ENCODE results near the gene ADGRG6.

ADGRG6 gene

DNA sequence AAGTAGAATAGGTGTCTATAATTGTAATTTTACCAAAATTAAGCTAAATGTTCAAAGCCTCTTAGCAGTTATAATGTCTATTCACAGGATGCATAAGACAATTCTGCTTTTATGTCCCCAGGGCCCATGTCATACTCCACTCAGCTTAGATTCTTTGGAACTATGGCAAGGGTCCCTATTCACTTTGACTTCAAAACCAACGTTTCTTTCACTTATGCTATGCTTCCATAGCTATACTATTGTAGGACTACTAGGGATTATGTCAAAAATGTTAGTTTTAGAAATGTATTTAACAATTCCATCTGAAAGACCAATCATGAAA lies 15.8 kb upstream of the ADGRG6 start:
- DNase-seq (ENCODE audit: low read depth): no peak
- no peak overlapping the region for H3K4me3 ChIP-seq (ENCODE audit: low read depth, low read length)

DNA sequence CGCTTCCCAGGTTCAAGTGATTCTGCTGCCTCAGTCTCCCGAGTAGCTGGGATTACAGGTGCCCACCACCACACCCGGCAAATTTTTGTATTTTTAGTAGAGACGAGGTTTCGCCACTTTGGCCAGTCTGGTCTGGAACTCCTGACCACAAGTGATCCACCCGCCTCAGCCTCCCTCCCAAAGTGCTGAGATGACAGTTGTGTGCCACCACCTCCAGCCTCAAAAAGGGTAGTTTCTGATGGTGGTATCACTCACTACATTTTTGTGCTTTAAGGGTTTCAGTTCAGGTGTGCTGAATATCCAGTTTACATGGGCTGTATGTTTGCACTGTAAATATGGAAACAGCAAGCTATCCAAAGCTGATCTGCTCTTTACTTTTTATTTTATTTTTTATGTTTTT lies 12.1 kb upstream of the ADGRG6 start:
- no peak overlapping the region for H3K4me3 ChIP-seq (ENCODE audit: low read depth, low read length)
- DNase-seq (ENCODE audit: low read depth): no peak

DNA sequence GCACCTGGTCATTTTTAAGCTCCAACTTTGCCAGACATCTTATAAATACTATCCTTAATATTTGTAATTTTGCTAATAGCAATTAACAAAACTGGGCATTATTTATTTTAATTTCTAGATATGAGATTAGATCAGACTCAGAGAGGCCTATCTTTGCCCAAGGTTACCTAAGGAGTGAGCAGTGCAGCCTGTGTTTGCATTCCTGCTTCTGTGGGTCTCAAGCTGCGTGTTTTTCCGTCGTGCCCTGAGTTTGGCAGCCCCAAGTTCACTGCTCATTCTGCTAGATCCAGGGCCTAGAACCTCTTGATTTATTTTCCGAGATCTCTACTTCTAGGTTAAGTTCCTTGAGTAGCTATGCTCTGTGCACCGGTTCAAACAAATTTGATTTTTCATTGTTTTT lies 11.0 kb upstream of the ADGRG6 start:
- no peak for DNase-seq (ENCODE audit: low read depth)
- no peak overlapping the region for H3K4me3 ChIP-seq (ENCODE audit: low read depth, low read length)

DNA sequence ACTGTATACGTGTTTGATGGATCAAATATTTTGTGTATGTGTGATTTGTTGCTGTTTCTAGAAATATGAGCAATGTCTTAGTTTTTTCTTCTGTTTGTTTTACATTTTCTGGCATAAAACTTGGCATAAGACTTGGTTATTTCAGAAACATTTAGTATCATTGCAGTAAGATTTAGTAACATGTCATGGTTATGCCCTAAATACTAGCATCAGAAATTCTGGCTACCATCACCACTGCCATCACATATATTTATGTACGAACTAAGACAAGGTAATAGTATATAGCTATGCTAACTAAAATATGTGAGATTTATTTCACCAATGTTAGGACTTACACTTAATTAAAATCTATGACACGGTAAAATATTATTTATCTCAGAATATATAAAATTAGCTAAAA lies 10.3 kb upstream of the ADGRG6 start:
- no peak overlapping the region for H3K4me3 ChIP-seq (ENCODE audit: low read depth, low read length)
- no peak for DNase-seq (ENCODE audit: low read depth)

DNA sequence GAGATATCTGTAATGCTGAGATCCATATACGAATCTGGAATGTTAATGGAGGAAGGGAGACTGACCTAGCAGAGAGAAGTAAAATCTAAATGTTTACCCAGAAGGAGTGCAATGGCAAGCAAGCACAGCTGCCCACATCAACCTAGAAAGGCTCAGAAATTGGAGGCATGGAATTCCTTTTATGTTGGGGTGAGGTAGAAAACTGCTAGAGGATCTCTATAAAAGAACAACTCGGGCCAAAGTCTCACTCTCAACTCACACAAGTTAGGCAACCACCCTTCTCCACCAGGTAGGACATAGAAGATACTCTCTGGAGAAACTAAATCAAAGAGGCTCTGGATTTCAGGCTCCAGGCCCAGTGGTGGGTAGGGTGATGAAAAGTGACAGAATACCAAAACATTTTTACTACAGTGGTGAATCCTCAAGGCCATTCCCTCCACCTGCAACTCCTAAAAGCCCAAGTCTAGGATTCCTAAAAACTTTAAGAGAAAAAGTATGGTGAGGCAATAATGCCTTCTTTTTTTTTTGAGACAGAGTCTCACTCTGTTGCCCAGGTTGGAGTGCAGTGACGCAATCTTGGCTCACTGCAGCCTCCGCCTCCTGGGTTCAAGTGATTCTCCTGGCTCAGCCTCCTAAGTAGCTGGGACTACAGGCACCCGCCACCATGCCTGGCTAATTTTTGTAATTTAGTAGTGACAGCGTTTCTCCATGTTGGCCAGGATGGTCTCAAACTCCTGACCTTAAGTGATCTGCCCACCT lies 9.5 kb upstream of the ADGRG6 start:
- no peak for DNase-seq (ENCODE audit: low read depth)
- no peak overlapping the region for H3K4me3 ChIP-seq (ENCODE audit: low read depth, low read length)

DNA sequence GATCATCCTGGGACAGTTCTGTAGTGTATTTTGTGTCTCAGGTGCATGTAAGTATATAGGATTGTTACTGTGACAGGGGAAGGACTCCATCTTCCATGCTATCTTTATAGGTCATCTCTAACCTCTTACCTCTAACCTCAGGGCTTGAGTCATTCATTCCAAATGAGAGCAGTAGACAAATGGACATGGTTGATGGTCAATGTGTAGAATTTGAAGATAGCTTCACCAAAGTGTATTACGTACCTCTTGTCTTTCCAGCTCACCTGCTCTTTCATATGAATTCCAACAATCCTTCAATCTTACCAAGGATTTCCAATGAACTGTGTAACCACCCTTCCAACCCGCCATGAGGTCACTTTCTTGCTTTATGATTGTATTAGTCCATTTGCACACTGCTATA lies 8.7 kb upstream of the ADGRG6 start:
- no peak overlapping the region for H3K4me3 ChIP-seq (ENCODE audit: low read depth, low read length)
- DNase-seq (ENCODE audit: low read depth): no peak

DNA sequence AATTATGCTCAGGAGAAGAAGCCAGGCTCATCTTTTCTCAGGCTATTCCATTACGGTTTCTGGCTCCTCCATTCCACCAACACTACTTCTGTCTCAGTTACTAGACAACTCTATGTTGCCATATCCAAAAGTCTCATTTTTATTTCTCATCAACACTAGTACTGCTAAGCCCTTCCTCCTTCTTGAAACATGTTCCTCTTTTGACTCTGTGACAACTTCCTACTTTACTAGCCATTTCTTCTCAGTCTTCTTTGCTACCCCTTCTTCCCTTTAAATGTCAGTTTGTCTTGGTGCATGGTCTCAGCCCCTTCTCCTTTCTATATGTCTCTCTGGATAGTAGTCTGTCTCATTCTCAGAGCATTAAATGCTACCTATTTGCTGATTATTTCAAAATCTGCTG lies 7.1 kb upstream of the ADGRG6 start:
- no peak overlapping the region for H3K4me3 ChIP-seq (ENCODE audit: low read depth, low read length)
- no peak for DNase-seq (ENCODE audit: low read depth)

DNA sequence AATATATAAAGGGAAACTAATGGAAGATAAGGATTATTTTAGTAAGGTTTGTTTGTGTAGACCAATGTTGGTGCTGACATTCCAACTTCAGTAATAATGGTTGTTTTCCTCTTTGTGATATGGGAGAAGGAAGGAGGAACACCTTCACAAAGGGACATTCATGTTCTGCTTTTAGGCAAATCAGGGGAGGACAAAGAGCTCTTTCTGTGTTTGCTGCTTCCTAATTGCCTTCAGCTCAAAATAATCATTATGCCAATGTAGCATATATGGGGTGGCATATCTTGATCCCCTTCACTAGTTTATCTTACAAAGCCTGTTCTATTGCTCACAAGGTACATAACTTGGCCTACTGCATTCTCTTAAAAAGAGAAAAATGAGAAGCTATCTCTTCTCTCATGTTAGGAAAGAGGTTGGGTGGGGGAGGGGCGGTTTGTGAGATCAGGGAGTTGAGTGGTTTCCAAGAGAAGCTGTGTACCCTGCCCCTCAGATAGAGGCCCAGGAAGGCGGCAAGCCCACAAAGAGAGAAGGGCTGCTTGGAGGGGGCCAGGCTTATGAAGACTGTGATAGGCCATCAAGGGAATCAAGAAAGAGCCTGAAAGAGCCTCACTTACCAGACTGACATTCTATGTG lies 4.7 kb upstream of the ADGRG6 start:
- H3K4me3 ChIP-seq (ENCODE audit: low read depth, low read length): no peak overlapping the region
- no peak for DNase-seq (ENCODE audit: low read depth)

DNA sequence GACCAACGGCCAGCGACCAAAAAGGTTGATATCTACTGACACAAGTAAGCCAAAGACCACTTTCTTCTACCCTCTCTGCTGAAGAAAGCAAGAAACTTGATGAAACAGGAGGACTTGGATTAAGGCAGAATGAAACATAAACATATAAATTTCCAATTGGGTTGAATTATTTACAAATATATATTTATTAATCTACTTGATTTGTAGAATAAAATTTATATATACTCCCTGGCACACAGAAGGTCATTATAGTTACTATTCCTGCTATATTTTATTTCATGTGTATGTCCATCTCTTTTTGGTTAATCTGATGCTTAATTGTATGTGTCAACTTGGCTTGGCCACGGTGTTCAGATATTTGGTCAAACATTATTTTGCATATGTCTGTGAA lies 4.2 kb upstream of the ADGRG6 start:
- DNase-seq (ENCODE audit: low read depth): no peak
- no peak overlapping the region for H3K4me3 ChIP-seq (ENCODE audit: low read depth, low read length)

DNA sequence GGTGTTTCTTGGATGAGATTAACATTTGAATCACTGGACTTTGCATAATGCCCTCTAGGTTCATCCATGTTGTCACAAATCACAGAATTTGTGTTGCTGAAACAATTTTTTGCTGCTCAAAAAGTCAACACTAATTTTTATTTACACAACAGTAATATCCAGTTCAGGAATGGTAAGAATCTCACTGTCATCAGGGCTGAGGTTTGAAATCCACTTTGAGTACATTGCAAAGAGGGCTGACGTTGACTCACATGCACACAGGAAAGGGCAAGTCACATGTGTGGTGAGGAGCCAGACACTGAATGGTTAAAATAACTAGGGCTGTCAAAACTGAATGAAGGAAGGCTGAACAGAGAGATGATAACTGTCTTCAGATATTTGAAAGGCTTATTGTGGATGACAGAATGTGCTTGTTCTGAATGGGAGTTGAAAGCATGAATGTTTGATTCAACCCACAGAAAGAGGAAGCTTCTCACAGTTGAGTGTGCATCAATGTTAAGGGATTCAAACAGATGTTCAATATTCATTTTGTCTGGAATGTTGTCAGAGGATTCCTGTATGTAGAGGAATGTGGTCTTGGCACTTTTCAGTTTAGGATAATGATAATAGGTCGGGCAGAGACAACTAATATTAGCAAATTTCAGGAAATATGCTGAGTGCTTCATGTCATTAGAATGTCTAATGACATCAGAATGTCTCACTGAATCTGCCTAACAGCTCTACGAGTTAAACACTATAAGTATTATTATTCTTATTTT lies 3.6 kb upstream of the ADGRG6 start:
- no peak overlapping the region for H3K4me3 ChIP-seq (ENCODE audit: low read depth, low read length)
- peak; percentile 55 for DNase-seq (ENCODE audit: low read depth)

DNA sequence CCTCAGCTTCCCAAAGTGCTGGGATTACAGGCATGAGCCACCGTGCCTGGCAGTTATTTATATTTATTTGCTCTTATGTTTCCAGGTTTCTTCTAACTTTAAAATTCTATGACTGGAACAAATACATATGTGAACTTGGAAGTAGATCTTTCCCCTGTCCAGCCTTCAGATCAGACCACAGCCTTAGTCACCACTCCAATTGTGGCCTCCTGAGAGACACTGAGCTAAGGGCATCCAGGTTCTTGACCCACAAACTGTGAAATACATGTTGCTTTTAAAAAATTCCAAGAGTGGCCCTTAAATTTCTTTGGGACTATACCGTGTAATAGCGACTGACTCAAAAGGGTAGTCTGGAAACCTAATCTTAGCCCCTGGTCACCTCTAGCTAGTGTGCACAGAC lies 1.5 kb upstream of the ADGRG6 start:
- no peak for DNase-seq (ENCODE audit: low read depth)
- H3K4me3 ChIP-seq (ENCODE audit: low read depth, low read length): no peak overlapping the region

DNA sequence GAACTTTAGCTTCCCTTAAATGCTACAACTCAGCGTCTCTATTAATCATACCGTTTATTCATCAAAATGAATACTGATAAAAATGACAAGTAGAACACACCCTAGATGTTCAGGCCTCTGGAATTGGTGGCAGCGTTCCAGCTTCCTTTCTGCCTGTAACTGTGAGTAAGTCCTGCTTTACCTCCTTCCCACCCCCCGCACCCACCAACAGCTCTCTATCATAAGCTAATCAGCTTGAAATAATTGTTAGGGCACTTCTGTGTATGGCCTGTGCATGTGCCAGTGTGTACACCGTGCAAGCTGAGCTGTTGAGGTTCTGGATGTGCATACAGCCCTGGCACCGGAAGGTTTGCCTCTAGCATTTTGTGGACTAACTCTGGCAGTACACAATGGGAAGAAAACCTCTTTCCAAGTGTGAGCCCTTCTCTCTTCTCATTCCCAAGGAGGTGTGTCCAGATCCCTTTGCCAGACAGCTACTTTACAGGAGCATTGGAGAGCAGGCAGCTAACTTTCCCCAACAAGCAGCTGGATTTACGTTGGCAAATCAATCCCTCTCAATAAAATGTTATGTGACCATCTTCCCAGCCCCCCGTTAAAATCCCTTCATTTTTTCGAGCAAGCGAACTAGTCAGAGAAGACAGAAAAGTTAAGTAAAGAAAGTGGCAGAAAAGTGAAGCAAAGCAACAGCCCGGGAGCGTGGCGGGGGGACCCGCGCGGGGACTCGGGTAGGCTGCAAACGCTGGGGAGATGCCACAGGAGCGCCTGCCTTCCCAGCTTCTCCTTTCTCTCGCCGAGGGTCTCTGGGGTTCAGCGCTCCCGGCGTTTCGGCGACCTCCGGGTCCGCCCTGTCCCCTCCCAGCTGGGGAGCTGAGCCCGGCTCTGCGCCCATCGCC lies 803 bp upstream of the ADGRG6 start:
- peak overlapping the region; percentile 70 for H3K4me3 ChIP-seq (ENCODE audit: low read depth, low read length)
- DNase-seq (ENCODE audit: low read depth): no peak

DNA sequence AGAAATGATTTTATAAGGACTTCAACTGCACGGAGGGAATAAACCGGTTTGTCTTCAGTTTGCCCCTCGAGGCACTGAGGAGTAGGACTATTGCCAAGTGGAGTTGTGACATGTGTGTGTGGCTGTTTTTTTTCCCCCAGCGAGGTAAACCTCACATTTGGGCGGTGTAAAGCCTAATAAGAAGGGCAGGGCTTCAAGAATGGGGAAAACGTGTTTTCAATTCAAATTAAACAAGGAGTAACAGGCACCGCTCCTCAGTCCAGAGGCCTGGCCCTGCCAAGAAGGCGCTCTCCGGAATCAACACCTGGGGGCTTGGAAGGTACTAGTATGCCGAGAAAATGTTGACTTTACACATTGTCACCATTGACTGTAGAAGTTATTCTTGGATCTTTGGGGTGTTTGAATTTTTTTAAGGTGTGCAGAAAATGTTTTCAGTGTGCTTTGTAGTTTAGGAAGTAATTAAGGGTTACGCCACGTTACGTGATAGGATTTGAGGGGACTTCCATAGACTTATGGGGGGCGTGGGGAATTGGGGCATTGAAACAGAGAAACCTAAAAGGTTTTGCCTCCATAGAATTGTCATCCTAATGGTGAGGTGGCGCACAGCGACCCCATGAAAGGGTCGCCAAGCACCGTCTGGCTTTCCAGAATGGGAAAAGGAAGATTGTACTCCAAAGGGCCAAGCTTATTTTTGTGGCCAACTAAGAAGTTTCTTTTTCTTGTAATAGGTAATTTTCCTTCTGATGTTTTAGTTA lies 791 bp downstream of the ADGRG6 start:
- DNase-seq (ENCODE audit: low read depth): no peak
- peak overlapping the region; percentile 70 for H3K4me3 ChIP-seq (ENCODE audit: low read depth, low read length)

DNA sequence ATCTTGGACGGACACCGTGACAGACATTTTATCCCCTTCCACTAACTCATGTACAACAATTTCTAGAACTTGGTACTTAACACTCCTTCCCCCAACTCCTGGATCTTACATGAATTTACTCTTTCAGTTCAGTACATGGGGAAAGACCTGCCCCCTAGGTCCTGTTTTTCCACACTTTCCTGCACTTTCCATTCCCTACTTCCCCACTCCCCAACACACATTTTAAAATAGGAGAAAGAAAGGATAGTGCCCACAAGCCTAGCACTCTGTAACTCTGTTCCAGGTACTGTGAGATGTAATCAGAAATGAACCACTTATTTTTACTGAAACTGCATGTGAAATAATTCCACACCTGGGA lies 1.3 kb downstream of the ADGRG6 start:
- no peak overlapping the region for H3K4me3 ChIP-seq (ENCODE audit: low read depth, low read length)
- DNase-seq (ENCODE audit: low read depth): no peak

DNA sequence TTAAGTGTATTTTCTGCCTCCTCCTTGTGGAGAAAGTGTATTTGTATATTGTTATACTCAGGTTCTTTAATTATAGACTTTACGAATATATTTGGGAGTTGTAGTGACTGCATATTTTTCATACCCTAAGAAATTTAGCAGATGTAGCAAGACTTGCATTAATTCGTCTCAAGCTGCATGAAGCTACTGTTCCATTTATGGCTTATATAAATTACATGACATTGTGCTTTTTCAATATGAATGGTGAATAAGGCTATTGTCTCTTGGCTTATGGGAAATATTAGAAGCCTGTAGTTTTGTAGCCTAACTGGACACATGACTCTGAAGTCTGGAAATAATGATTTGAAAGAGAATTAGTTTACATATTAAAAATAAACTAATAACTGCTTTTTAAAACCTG lies 2.4 kb downstream of the ADGRG6 start:
- DNase-seq (ENCODE audit: low read depth): no peak
- H3K4me3 ChIP-seq (ENCODE audit: low read depth, low read length): no peak overlapping the region

DNA sequence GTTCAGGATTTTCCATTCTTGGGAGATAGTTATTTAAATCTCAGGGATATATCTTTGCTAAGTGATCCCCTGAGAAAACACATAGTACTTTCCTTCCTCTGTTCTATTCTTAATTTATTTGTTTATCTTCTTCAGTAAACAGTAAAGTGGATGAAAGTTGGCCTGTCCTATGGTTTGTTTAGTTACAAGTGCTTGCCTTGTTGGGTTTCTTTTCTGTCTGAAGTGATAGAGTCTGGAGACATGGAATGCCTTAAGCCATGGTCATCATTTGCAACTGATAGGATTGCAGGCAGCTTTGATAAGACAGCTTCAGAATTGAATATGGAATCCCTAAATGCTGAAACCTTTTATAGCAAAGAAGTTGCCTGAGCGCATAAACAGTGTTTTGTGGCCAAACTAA lies 4.9 kb downstream of the ADGRG6 start:
- DNase-seq (ENCODE audit: low read depth): no peak
- no peak overlapping the region for H3K4me3 ChIP-seq (ENCODE audit: low read depth, low read length)

DNA sequence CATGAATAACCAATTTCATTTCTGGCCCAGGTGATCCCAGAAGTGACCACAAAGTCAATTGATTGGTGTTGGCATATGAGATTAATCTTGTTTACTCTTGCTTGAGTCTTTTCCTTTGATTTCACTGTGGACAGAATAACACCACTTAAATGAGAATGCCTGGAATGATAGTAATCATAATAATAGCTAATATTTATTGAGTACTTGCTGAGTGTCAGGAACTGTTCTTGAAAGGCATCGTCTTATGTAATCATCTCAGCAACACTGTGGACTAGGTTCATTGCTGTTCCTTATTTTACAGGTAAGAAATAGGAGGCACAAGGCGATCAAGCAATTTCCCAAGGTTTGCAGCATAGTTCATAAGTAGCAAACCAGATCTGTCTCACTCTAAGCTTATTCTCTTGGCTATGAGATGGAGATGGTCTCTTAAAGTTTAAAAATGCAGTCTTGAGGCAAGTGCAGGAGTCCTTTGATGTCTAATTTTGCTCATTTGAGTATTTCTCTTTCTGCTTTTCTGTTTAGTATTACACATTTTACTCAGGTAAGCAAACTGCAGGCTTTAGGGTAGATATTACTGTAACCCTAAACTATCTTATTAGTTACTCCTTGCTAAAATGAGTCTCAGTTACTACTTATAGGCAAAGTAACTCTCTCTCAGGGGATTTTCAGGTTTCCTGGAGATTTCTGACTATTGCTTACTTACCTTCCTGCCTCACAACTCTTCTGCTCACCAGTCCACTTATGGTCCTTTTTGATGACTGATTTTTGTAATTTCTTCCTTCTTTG lies 6.3 kb downstream of the ADGRG6 start:
- DNase-seq (ENCODE audit: low read depth): no peak

DNA sequence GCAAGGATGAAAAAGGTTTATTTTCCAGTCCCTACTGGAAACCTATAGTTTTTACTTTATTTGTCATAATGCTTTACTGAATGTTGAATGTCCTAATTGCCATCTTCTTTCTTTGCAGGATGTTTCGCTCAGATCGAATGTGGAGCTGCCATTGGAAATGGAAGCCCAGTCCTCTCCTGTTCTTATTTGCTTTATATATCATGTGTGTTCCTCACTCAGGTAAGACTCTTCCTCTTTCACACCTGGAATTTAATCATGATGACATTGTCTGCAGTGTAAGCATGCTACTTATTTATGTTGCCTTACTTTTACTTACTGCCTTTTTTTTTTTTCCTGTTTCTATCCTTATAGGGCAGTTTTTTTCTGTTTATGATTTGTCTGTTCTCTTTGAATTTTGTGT lies 7.6 kb downstream of the ADGRG6 start:
- no peak for DNase-seq (ENCODE audit: low read depth)
- H3K4me3 ChIP-seq (ENCODE audit: low read depth, low read length): no peak overlapping the region

More for the DNA sequence above, 6.3 kb downstream of the ADGRG6 start:
- H3K4me3 ChIP-seq (ENCODE audit: low read depth, low read length): no peak overlapping the region

DNA sequence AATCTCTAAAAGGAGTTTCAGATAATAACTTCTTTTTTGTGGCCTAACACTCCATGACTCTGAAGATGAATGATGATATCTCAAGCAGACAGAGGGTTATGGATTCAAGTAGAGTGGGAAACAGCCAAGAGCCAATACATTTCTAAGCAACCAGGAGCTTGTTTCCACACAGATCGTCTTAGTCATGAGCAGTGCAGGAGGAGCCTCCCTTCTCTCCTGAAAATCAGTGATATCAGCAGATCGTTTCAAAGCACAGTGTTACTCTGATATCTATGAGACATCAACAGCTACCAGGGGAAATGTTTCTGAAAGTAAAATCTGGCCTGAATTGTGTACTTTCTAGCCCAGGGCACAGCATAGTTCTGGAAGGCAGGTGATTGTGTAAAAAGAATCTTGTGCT lies 11.5 kb downstream of the ADGRG6 start:
- H3K4me3 ChIP-seq (ENCODE audit: low read depth, low read length): no peak overlapping the region
- no peak for DNase-seq (ENCODE audit: low read depth)
